Fibroblast of the aortic adventitia (primary cell): ENCODE data around the gene DCAF4. TPM values are rescaled to one million over a fixed set of nuclear protein-coding genes. Genes with fewer than 3 reads are reported as not detected.
"Not testable (repeated sequence)": the region's sequence is repeated elsewhere in the genome, so short reads cannot be mapped to it uniquely, and the experiment has no call there.

Experiments
- DNase-seq: peaks from one replicate; pipeline ENCODE4 v3.0.0-alpha.2; 2010; ENCODE audit warnings: low read depth
- H3K4me3 ChIP-seq: 2 replicates; pipeline ENCODE4 v1.5.1; 2011; ENCODE audit warnings: low read depth, mild to moderate bottlenecking, control low read depth, low read length, moderate library complexity
- CTCF ChIP-seq: IDR thresholded peaks from 2 replicates; pipeline ENCODE4 v1.5.1; 2011; ENCODE audit warnings: mild to moderate bottlenecking, low read length, control low read depth, inconsistent platforms; ENCODE audit not compliant: insufficient read depth
- total RNA-seq: library from RNA; depleted of rRNA; stranded (reverse); fragments of >200 nt; gene quantifications from 2 replicates; pipeline ENCODE4 v1.2.3, GENCODE V29; 2012; ENCODE audit warnings: low replicate concordance

The DCAF4 gene
- total RNA-seq, 1 donor, result 20.6 TPM

GRCh38 chr14:72952171-72952570 lies 25.9 kb downstream of the DCAF4 start:
- DNase-seq, result no peak
- no peak overlapping the region for H3K4me3 ChIP-seq
- TF ChIP-seq CTCF, result no peak

- not testable (repeated sequence) for H3K4me3 ChIP-seq, DNase-seq
Observed at GRCh38 chr14:72956741-72957140, 30.5 kb downstream of the DCAF4 start.

- no peak for TF ChIP-seq CTCF
Observed at GRCh38 chr14:72957213-72957612, 30.9 kb downstream of the DCAF4 start.

GRCh38 chr14:72958548-72958947 lies 32.3 kb downstream of the DCAF4 start:
- no peak overlapping the region for H3K4me3 ChIP-seq
- no peak for TF ChIP-seq CTCF
- no peak for DNase-seq

More at GRCh38 chr14:72957213-72957612, 30.9 kb downstream of the DCAF4 start:
- no peak overlapping the region for H3K4me3 ChIP-seq
- no peak for DNase-seq

DNA sequence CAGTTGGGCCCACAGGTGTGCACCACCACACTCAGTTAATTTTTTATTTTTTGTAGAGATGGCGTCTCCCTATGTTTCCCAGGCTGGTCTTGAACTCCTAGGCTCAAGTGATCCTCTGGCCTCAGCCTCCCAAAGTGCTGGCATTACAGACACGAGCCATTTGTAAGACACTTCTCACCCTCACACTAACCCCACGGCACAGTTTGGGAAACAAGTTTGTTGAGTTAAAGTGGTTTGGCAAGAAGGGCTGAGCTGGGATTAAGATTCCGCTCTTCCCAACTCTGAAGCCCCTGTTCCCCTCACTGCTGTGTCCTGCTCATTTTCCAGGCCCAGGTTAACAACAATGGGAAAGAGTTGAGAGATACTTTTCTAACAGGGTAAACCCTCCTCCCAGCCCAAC lies 34.8 kb downstream of the DCAF4 start:
- DNase-seq, H3K4me3 ChIP-seq: not testable (repeated sequence)

DNA sequence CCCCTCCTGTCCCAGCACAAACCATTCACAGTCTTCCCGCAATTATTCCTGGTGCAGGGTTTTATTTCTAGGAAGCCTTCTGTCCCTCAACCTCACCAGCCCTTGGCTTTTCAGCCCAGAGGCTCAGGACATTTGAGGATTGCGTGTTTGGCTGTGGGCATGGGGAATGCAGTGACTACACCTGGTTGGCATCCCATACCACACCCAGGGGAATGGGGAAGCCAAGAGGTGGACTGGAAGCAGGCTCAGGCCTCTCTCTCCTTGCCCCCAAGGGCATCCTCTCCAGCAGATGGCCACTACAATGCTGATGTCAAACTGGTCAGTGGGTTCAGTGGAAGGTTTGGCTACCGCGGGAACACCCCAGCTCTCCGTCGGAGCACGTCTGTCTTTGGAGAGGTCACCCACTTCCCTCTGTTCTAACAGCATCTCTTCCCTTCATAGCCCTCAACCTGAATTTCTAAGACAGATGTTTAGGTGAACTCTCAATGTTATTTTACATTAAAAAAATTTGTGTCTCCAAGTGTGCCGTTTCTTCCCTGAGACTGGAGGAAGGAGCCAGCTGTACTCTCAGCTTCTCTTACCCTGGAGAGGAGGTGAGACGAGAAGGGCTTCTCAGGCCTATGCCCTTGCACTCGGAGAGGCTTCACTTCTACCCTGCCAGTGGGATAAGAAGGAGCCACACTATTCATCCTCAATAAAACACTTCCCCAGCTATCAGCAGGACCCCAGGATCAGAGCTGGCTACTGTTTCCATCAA lies 35.5 kb downstream of the DCAF4 start:
- peak; percentile 14 for DNase-seq
- no peak overlapping the region for H3K4me3 ChIP-seq
- TF ChIP-seq CTCF, result no peak

DNA sequence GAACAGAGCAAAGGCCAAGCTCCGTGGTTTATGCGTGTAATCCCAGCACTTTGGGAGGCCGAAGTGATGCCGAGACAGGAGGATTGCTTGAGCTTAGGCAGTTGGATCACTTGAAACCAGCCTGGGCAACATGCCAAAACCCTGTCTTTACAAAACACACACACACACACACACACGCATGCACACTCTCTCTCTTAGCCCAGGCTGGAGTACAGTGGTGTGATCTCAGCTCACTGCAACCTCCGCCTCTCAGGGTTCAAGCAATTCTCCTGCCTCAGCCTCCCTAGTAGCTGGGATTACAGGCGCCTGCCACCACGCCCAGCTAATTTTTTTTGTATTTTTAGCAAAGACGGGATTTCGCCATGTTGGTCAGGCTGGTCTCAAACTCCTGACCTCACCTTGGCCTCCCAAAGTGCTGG lies 36.1 kb downstream of the DCAF4 start:
- H3K4me3 ChIP-seq, result not testable (repeated sequence)
- peak; percentile 81 for DNase-seq

DNA sequence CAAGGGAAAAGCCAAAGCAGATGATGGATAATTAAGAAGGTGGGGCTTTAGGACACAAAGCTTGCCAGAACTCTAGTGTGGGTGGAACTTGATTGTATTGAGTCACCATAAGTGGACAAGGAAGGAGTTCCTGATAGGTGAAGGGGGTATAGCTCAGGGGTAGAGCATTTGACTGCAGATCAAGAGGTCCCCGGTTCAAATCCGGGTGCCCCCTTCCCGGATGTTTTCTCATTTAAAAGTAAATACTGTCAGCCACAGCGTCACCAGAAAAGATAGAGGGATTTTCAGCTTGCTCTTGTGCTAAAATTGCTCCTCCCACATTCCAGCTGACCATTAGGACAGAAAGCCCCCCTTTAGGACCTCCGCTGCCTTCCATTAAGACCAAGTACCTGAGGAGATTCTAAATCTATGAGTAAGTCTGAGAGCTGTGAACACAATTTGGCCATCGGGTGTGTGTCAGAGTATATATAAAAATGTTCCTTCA lies 36.6 kb downstream of the DCAF4 start:
- DNase-seq, result peak; percentile 90
- no peak overlapping the region for H3K4me3 ChIP-seq
- TF ChIP-seq CTCF, result no peak
